ENCODE results near the gene MAP3K12.
"Not testable (repeated sequence)": the region's sequence is repeated elsewhere in the genome, so short reads cannot be mapped to it uniquely, and the experiment has no call there.

DNA sequence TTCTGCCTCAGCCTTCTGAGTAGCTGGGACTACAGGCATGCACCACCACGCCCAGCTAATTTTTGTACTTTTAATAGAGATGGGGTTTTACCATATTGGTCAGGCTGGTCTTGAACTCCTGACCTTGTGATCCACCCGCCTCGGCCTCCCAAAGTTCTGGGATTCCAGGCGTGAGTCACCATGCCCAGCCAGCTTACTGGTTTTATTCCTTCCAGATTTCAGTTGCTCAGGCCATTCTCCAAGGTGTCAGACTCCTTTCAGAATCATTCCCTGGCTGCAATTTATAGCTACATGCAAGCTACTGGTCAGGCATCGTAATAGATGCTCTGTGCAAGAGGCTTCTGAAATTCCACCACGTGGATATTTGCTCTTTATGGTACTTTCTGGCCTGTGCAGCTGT is 17.8 kb downstream of the MAP3K12 start:
- TF ChIP-seq, protein P1, sequence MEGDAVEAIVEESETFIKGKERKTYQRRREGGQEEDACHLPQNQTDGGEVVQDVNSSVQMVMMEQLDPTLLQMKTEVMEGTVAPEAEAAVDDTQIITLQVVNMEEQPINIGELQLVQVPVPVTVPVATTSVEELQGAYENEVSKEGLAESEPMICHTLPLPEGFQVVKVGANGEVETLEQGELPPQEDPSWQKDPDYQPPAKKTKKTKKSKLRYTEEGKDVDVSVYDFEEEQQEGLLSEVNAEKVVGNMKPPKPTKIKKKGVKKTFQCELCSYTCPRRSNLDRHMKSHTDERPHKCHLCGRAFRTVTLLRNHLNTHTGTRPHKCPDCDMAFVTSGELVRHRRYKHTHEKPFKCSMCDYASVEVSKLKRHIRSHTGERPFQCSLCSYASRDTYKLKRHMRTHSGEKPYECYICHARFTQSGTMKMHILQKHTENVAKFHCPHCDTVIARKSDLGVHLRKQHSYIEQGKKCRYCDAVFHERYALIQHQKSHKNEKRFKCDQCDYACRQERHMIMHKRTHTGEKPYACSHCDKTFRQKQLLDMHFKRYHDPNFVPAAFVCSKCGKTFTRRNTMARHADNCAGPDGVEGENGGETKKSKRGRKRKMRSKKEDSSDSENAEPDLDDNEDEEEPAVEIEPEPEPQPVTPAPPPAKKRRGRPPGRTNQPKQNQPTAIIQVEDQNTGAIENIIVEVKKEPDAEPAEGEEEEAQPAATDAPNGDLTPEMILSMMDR (IDR thresholded peaks at IDR 0.05; ENCODE audit: control extremely low read depth in 1 of 3, insufficient read depth in 1 of 3, low read depth in 1 of 3, low read length in 3 of 3): not testable (repeated sequence)
- not testable (repeated sequence) for TF ChIP-seq EP300 (IDR thresholded peaks at IDR 0.05; ENCODE audit: borderline replicate concordance in 1 of 2, low read depth in 2 of 2, low read length in 2 of 2); GTF2F1 (IDR thresholded peaks at IDR 0.05; ENCODE audit: borderline replicate concordance, low read depth, low read length); RNF2 (IDR thresholded peaks at IDR 0.05; ENCODE audit: borderline replicate concordance, low read depth, low read length, missing control alignments, poor library complexity, severe bottlenecking)
